TTC549 (cell line): ENCODE data around the gene SUSD4.

Experiments
- FAIRE-seq: peaks from 2 replicates; lab custom pipeline; 2012; peaks lifted over from hg19 to GRCh38; lab: Jason Lieb, UNC

Gene SUSD4

GRCh38 chr1:223248770-223249140 lies 115.2 kb downstream of the SUSD4 start:
- FAIRE-seq, result no peak

- FAIRE-seq, result no peak
Measured at GRCh38 chr1:223248001-223248769, 115.8 kb downstream of the SUSD4 start.

GRCh38 chr1:223246476-223247112 lies 117.4 kb downstream of the SUSD4 start:
- FAIRE-seq, result no peak

- no peak for FAIRE-seq
Measured at GRCh38 chr1:223245983-223246382, 118.0 kb downstream of the SUSD4 start.

GRCh38 chr1:223245411-223245810 lies 118.6 kb downstream of the SUSD4 start:
- no peak for FAIRE-seq

- FAIRE-seq, result no peak
Measured at GRCh38 chr1:223244366-223245103, 119.4 kb downstream of the SUSD4 start.

GRCh38 chr1:223243441-223244050 lies 120.4 kb downstream of the SUSD4 start:
- no peak for FAIRE-seq

GRCh38 chr1:223242971-223243370 lies 121.0 kb downstream of the SUSD4 start:
- FAIRE-seq, result no peak

- no peak for FAIRE-seq
Measured at GRCh38 chr1:223242382-223242955, 121.5 kb downstream of the SUSD4 start.

GRCh38 chr1:223240122-223240521 lies 123.9 kb downstream of the SUSD4 start:
- FAIRE-seq, result no peak

- no peak for FAIRE-seq
Measured at GRCh38 chr1:223235091-223235490, 128.9 kb downstream of the SUSD4 start.

GRCh38 chr1:223234534-223234933 lies 129.4 kb downstream of the SUSD4 start:
- no peak for FAIRE-seq

GRCh38 chr1:223234170-223234514 lies 129.8 kb downstream of the SUSD4 start:
- no peak for FAIRE-seq

- FAIRE-seq, result no peak
Measured at GRCh38 chr1:223233410-223234169, 130.4 kb downstream of the SUSD4 start.

GRCh38 chr1:223233019-223233409 lies 131.0 kb downstream of the SUSD4 start:
- FAIRE-seq, result no peak

- FAIRE-seq, result no peak
Measured at GRCh38 chr1:223231581-223231980, 132.4 kb downstream of the SUSD4 start.

GRCh38 chr1:223231011-223231572 lies 132.9 kb downstream of the SUSD4 start:
- FAIRE-seq, result no peak

- no peak for FAIRE-seq
Measured at GRCh38 chr1:223230161-223230881, 133.7 kb downstream of the SUSD4 start.

- no peak for FAIRE-seq
Measured at GRCh38 chr1:223229756-223230155, 134.2 kb downstream of the SUSD4 start.

- FAIRE-seq, result no peak
Measured at GRCh38 chr1:223228931-223229528, 134.9 kb downstream of the SUSD4 start.
